Astrocyte (in vitro differentiated cells and primary cell): ENCODE data around the gene GABARAP. TPM values are rescaled to one million over a fixed set of nuclear protein-coding genes. Genes with fewer than 3 reads are reported as not detected.
A peak's percentile ranks its signal among the peaks of the same experiment; 100 is the strongest.

Source experiments
- DNase-seq: peaks from one replicate; pipeline ENCODE4 v3.0.0-alpha.2; 2010; ENCODE audit warnings: low read depth
- FAIRE-seq: peaks from 2 replicates; lab custom pipeline; 2011; peaks lifted over from hg19 to GRCh38; lab: Jason Lieb, UNC
- H2AFZ ChIP-seq: 2 replicates; pipeline ENCODE4 v1.6.0; 2012; ENCODE audit warnings: low read depth, low read length, inconsistent platforms
- H3K27ac ChIP-seq: 2 replicates; pipeline ENCODE4 v1.5.1; 2011; ENCODE audit warnings: low read depth, low read length, inconsistent platforms
- H3K27me3 ChIP-seq: 2 replicates; pipeline ENCODE4 v1.6.0; 2011; ENCODE audit warnings: low read length, inconsistent platforms; ENCODE audit not compliant: insufficient read depth
- H3K36me3 ChIP-seq: 2 replicates; pipeline ENCODE4 v1.5.1; 2011; ENCODE audit warnings: low read length, inconsistent platforms; ENCODE audit not compliant: insufficient read depth
- H3K4me1 ChIP-seq: 2 replicates; pipeline ENCODE4 v1.5.1; 2011; ENCODE audit warnings: low read length, inconsistent platforms; ENCODE audit not compliant: insufficient read depth
- H3K4me2 ChIP-seq: 2 replicates; pipeline ENCODE4 v1.6.0; 2012; ENCODE audit warnings: low read length, inconsistent platforms
- H3K4me3 ChIP-seq: 2 replicates; pipeline ENCODE4 v1.5.1; 2011; ENCODE audit warnings: low read depth, mild to moderate bottlenecking, low read length, inconsistent platforms; ENCODE audit not compliant: insufficient read depth
- H3K79me2 ChIP-seq: 2 replicates; pipeline ENCODE4 v1.6.0; 2012; ENCODE audit warnings: mild to moderate bottlenecking, low read length, inconsistent platforms; ENCODE audit not compliant: insufficient read depth
- H3K9ac ChIP-seq: 2 replicates; pipeline ENCODE4 v1.6.0; 2012; ENCODE audit warnings: mild to moderate bottlenecking, low read length, inconsistent platforms
- H3K9me3 ChIP-seq: 2 replicates; pipeline ENCODE4 v1.5.1; 2012; ENCODE audit warnings: low read depth, mild to moderate bottlenecking, low read length, inconsistent platforms; ENCODE audit not compliant: insufficient read depth
- H4K20me1 ChIP-seq: 2 replicates; pipeline ENCODE4 v1.6.0; 2012; ENCODE audit warnings: low read length, inconsistent platforms; ENCODE audit not compliant: insufficient read depth
- H3K27ac Mint-ChIP-seq: one replicate; pipeline ENCODE4 v1.8.0; 2021; ENCODE audit warnings: mild to moderate bottlenecking, mixed read lengths; ENCODE audit not compliant: unreplicated experiment
- H3K27me3 Mint-ChIP-seq: one replicate; pipeline ENCODE4 v1.8.0; 2021; ENCODE audit warnings: low read depth, mixed read lengths; ENCODE audit not compliant: unreplicated experiment
- H3K36me3 Mint-ChIP-seq: one replicate; pipeline ENCODE4 v1.8.0; 2021; ENCODE audit warnings: low read depth, mixed read lengths; ENCODE audit not compliant: unreplicated experiment
- H3K4me1 Mint-ChIP-seq: one replicate; pipeline ENCODE4 v1.8.0; 2021; ENCODE audit warnings: low read depth, mixed read lengths; ENCODE audit not compliant: unreplicated experiment
- H3K4me3 Mint-ChIP-seq: one replicate; pipeline ENCODE4 v1.8.0; 2021; ENCODE audit warnings: mild to moderate bottlenecking, moderate library complexity, mixed read lengths; ENCODE audit not compliant: unreplicated experiment
- H3K9me3 Mint-ChIP-seq: one replicate; pipeline ENCODE4 v1.8.0; 2021; ENCODE audit warnings: mild to moderate bottlenecking, mixed read lengths; ENCODE audit not compliant: unreplicated experiment
- CTCF ChIP-seq: IDR thresholded peaks from 2 replicates; pipeline ENCODE4 v1.5.1; 2011; ENCODE audit warnings: low read depth, mild to moderate bottlenecking, inconsistent platforms, low read length, moderate library complexity; ENCODE audit not compliant: insufficient read depth
- EZH2 ChIP-seq: IDR thresholded peaks from 2 replicates; pipeline ENCODE4 v1.6.1; 2012; ENCODE audit warnings: mild to moderate bottlenecking, low read length, inconsistent platforms; ENCODE audit not compliant: insufficient read depth
- total RNA-seq: library from RNA; stranded (reverse); gene quantifications from 2 replicates; pipeline ENCODE4 v1.2.1, GENCODE V29; 2021

Gene GABARAP
- total RNA-seq, 1 donor from 2014 or later, result 434 TPM

- DNase-seq, result no peak
- Histone ChIP-seq H3K9me3 (no peaks in the 10 kb centered on the region), H3K27me3 (no peaks in the 10 kb centered on the region), H3K27ac (no peak overlapping the region), H3K36me3 (no peaks in the 10 kb centered on the region), H4K20me1 (peaks cover 57% of the 10 kb centered on the region), H2AFZ (no peak overlapping the region), H3K4me2 (peak overlapping the region; percentile 92), H3K4me1 (peaks cover 49% of the 10 kb centered on the region), H3K4me3 (peak overlapping the region; percentile 65), H3K9ac (peak overlapping the region; percentile 79), H3K79me2 (peaks cover 62% of the 10 kb centered on the region)
- H3K4me3 Mint-ChIP-seq, result peak overlapping the region; percentile 82
- H3K27ac Mint-ChIP-seq, result peak overlapping the region; percentile 42
- H3K36me3 Mint-ChIP-seq, result peaks cover 9% of the 10 kb centered on the region
- FAIRE-seq, result no peak
- no peaks in the 10 kb centered on the region for H3K9me3 Mint-ChIP-seq
- H3K4me1 Mint-ChIP-seq, result peaks cover 33% of the 10 kb centered on the region
- H3K27me3 Mint-ChIP-seq, result no peaks in the 10 kb centered on the region
- TF ChIP-seq CTCF, result no peak
Measured at GRCh38 chr17:7216242-7217112, 25.8 kb downstream of the GABARAP start.

- no peaks in the 10 kb centered on the region for H3K27me3 ChIP-seq
- H3K4me2 ChIP-seq, result peak overlapping the region; percentile 92
- H3K27ac ChIP-seq, result peak overlapping the region; percentile 73
- H4K20me1 ChIP-seq, result peaks cover 55% of the 10 kb centered on the region
- no peak for TF ChIP-seq EZH2
- TF ChIP-seq CTCF, result no peak
- peaks cover 61% of the 10 kb centered on the region for H3K79me2 ChIP-seq
- H3K4me1 Mint-ChIP-seq, result peaks cover 29% of the 10 kb centered on the region
- peak overlapping the region; percentile 79 for H3K9ac ChIP-seq
- no peaks in the 10 kb centered on the region for H3K9me3 Mint-ChIP-seq
- H3K36me3 Mint-ChIP-seq, result peaks cover 7% of the 10 kb centered on the region
- FAIRE-seq (no peak), DNase-seq (no peak)
- no peak overlapping the region for H2AFZ ChIP-seq
- H3K9me3 ChIP-seq, result no peaks in the 10 kb centered on the region
- peak overlapping the region; percentile 84 for H3K4me3 Mint-ChIP-seq
- H3K36me3 ChIP-seq, result no peaks in the 10 kb centered on the region
- H3K27ac Mint-ChIP-seq, result peak overlapping the region; percentile 42
- H3K4me3 ChIP-seq, result peak overlapping the region; percentile 69
- H3K4me1 ChIP-seq, result peaks cover 44% of the 10 kb centered on the region
- H3K27me3 Mint-ChIP-seq, result no peaks in the 10 kb centered on the region
Measured at GRCh38 chr17:7215652-7216180, 26.5 kb downstream of the GABARAP start.
